ENCODE results near the gene SLX4IP. TPM values are rescaled to one million over a fixed set of nuclear protein-coding genes. Genes with fewer than 3 reads are reported as not detected.

The SLX4IP gene
- total and polyA plus RNA-seq, 2 of the 13 experiments (the other 11 are each of a cell fraction or from before 2014, with no cell fraction given): 3.6 to 7.3 TPM

- TF ChIP-seq THAP7 (CRISPR knock-in tag; IDR thresholded peaks at IDR 0.05) (no peak), MAFF (IDR thresholded peaks at IDR 0.05; ENCODE audit: low read depth, low read length) (peak; percentile 41; the same call in 1 of the 2 replicates), NFE2L2 (IDR thresholded peaks at IDR 0.05; ENCODE audit: low read length) (0 out of 2 replicates have a peak, but pooled peaks have one; percentile 1)
Observed at GRCh38 chr20:10476319-10476724, 41.2 kb downstream of the SLX4IP start (continued).

- no peak for TF ChIP-seq SOX13 (IDR thresholded peaks at IDR 0.05)
- TF ChIP-seq SOX13 (CRISPR knock-in tag; conservative IDR thresholded peaks at IDR 0.05 in 1 of 2, IDR thresholded peaks at IDR 0.05 in 1 of 2): no peak
- TF ChIP-seq GFI1 (CRISPR knock-in tag; IDR thresholded peaks at IDR 0.05; ENCODE audit: borderline replicate concordance): no peak
- no peak for TF ChIP-seq RBAK (CRISPR knock-in tag; IDR thresholded peaks at IDR 0.05)
- no peak for TF ChIP-seq ZNF710 (CRISPR knock-in tag; IDR thresholded peaks at IDR 0.05; ENCODE audit: borderline replicate concordance)
- TF ChIP-seq ZNF343 (CRISPR knock-in tag; IDR thresholded peaks at IDR 0.05): no peak
- in situ Hi-C loops (cut with HindIII; ENCODE audit: extremely low pct_ligation_motif_present, low pct_unique_long_range_greater_than_20kb): loop anchor here (10.0 kb wide), 1 partner anchor 63 kb away; no protein-coding TSS in a partner anchor
- no peaks in the 10 kb centered on the region for H3K9me3 ChIP-seq (ENCODE audit: low read length)
- H3K9ac ChIP-seq (ENCODE audit: insufficient read depth, low read depth, low read length): no peak overlapping the region
- DNase-seq (ENCODE audit: low spot score) (no peak), FAIRE-seq (no peak), ATAC-seq (no peak; the same call in 2 of the 3 replicates)
- no peaks in the 10 kb centered on the region for H3K79me2 ChIP-seq (ENCODE audit: insufficient read depth, low read length)
- ChIA-PET CTCF (ENCODE audit: low intra/inter-chr PET ratio, low total read pairs) (no interaction called here), POLR2A (no interaction called here)
- H3K4me3 ChIP-seq (replicated peaks in 1 of 3; ENCODE audit: insufficient read depth in 1 of 3, low read depth in 2 of 3, low read length in 3 of 3): no peak overlapping the region
- no peaks in the 10 kb centered on the region for H3K27me3 ChIP-seq (ENCODE audit: control insufficient read depth in 1 of 2, insufficient read depth in 2 of 2, low read length in 2 of 2)
- no TSS peak for BruUV-seq (replicated peaks)
- no peak overlapping the region for H2AFZ ChIP-seq (ENCODE audit: low read length)
- H3K4me2 ChIP-seq (ENCODE audit: low read depth, low read length): no peak overlapping the region
- intact Hi-C loops (cut with micrococcal nuclease; ENCODE audit: unreplicated experiment): no loop called here
- 94% methylated on average over 1 of the region's 1 CpG for whole genome bisulfite sequencing (ENCODE audit: low lambda C conversion rate)
- no peaks in the 10 kb centered on the region for H4K20me1 ChIP-seq (ENCODE audit: insufficient read depth, low read length)
- H3K27ac ChIP-seq (ENCODE audit: extremely low read length, insufficient read depth, low read length): no peak overlapping the region
- H3K4me1 ChIP-seq (ENCODE audit: insufficient read depth, low read length): peaks cover 9% of the 10 kb centered on the region; the same call in 1 of the 2 replicates
- no peaks in the 10 kb centered on the region for H3K36me3 ChIP-seq (replicated peaks in 1 of 2; ENCODE audit: control insufficient read depth in 1 of 2, insufficient read depth in 2 of 2, low read length in 2 of 2)
Observed at GRCh38 chr20:10478205-10478604, 43.1 kb downstream of the SLX4IP start.
